ENCODE results near the gene HADHA. TPM values are rescaled to one million over a fixed set of nuclear protein-coding genes. Genes with fewer than 3 reads are reported as not detected.
A peak's percentile ranks its signal among the peaks of the same experiment; 100 is the strongest.

HADHA gene
- total and polyA plus RNA-seq, 11 donors = 202 to 786 (median 360) TPM

GRCh38 chr2:26179446-26179913 is 65.0 kb downstream of the HADHA start:
- ATAC-seq (peak in 1 of 4 donors; percentile 73), DNase-seq (peak in 1 of 5 donors; percentile 21)
- H3K9me3 ChIP-seq = no peaks in the 10 kb centered on the region
- no peaks in the 10 kb centered on the region for H3K36me3 ChIP-seq
- intact Hi-C loops (cut with DNase I) = no loop called here
- WGBS, 4 donors = 16 to 27% (median 20%) methylated on average over 4 to 12 of the region's 12 CpGs
- peak overlapping the region; percentile 23 to 70 (median 58) for H3K4me3 ChIP-seq
- H3K27ac ChIP-seq = no peak overlapping the region
- H3K27me3 ChIP-seq = peaks cover 0 to 13% (median 4%) of the 10 kb centered on the region in 9 donors
- no peak for TF ChIP-seq POLR2A (IDR thresholded peaks at IDR 0.05)
- TF ChIP-seq, protein P1, sequence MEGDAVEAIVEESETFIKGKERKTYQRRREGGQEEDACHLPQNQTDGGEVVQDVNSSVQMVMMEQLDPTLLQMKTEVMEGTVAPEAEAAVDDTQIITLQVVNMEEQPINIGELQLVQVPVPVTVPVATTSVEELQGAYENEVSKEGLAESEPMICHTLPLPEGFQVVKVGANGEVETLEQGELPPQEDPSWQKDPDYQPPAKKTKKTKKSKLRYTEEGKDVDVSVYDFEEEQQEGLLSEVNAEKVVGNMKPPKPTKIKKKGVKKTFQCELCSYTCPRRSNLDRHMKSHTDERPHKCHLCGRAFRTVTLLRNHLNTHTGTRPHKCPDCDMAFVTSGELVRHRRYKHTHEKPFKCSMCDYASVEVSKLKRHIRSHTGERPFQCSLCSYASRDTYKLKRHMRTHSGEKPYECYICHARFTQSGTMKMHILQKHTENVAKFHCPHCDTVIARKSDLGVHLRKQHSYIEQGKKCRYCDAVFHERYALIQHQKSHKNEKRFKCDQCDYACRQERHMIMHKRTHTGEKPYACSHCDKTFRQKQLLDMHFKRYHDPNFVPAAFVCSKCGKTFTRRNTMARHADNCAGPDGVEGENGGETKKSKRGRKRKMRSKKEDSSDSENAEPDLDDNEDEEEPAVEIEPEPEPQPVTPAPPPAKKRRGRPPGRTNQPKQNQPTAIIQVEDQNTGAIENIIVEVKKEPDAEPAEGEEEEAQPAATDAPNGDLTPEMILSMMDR (IDR thresholded peaks at IDR 0.05) = no peak
- H3K4me1 ChIP-seq = peaks cover 0 to 21% (median 8%) of the 10 kb centered on the region in 12 donors

DNA sequence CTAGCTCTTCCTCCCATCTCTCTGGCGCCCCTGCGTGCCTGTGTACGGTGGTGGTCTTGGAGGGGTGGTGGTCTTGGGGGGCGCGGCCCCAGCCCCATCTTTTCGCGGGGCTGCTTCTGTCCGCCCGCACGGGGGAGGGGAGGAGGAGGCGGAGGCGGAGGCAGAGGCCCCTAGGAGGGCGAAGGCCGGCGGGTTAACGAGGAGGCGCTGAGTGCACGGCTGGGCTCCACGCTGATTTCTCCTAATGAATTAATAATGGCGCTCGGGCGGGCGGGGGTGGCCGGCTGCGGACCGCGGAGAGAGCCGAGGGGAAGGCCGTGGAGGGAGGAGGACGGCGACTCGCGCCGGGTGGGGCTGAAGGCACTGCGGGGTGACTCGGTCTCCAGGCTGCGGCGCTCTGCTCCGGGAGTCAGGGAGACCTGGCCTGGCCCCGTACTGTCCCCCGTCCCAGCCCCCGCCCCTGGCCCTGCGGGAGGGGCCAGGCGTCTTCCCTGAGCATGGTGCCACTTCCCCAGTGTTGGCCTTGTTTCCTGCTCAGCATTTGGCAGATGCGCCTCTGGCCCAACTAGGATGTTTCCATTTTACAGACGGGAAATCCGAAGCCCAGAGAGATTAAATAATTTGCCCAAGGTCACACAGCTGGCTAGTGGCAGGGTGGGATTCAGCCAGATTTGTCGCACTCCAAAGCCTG is 65.5 kb downstream of the HADHA start:
- H3K27ac ChIP-seq = no peak overlapping the region
- H3K4me1 ChIP-seq = peaks cover 0 to 19% (median 8%) of the 10 kb centered on the region in 12 donors
- TF ChIP-seq, protein P1 (IDR thresholded peaks at IDR 0.05) = peak in 1 of 12 donors; percentile 8
- no peak for TF ChIP-seq POLR2A (IDR thresholded peaks at IDR 0.05)
- intact Hi-C loops (cut with DNase I) = no loop called here
- H3K27me3 ChIP-seq = peaks cover 0 to 19% (median 10%) of the 10 kb centered on the region in 9 donors
- H3K9me3 ChIP-seq = no peaks in the 10 kb centered on the region
- ATAC-seq = peak; percentile 25 to 57 (median 42)
- H3K36me3 ChIP-seq = no peaks in the 10 kb centered on the region
- H3K4me3 ChIP-seq = peak overlapping the region; percentile 23 to 70 (median 58)
- 1 to 8% (median 2%) methylated on average over 15 to 48 of the region's 48 CpGs for WGBS, 4 donors
- peak in 2 of 5 donors; percentile 31 to 71 for DNase-seq

GRCh38 chr2:26178246-26178645 is 66.2 kb downstream of the HADHA start:
- TF ChIP-seq, protein P1 (IDR thresholded peaks at IDR 0.05) = no peak
- no peak for TF ChIP-seq POLR2A (IDR thresholded peaks at IDR 0.05)
- peak overlapping the region in 10 of 12 donors; percentile 53 to 70 (median 58) for H3K4me3 ChIP-seq
- intact Hi-C loops (cut with DNase I) = no loop called here
- peaks cover 6 to 26% (median 16%) of the 10 kb centered on the region in 9 donors for H3K27me3 ChIP-seq
- H3K9me3 ChIP-seq = no peaks in the 10 kb centered on the region
- 96 to 99% (median 97%) methylated on average over 3 of the region's 3 CpGs for WGBS, 4 donors
- H3K4me1 ChIP-seq = peaks cover 2 to 25% (median 10%) of the 10 kb centered on the region in 12 donors
- no peak overlapping the region for H3K27ac ChIP-seq
- DNase-seq (no peak), ATAC-seq (no peak)
- no peaks in the 10 kb centered on the region for H3K36me3 ChIP-seq

DNA sequence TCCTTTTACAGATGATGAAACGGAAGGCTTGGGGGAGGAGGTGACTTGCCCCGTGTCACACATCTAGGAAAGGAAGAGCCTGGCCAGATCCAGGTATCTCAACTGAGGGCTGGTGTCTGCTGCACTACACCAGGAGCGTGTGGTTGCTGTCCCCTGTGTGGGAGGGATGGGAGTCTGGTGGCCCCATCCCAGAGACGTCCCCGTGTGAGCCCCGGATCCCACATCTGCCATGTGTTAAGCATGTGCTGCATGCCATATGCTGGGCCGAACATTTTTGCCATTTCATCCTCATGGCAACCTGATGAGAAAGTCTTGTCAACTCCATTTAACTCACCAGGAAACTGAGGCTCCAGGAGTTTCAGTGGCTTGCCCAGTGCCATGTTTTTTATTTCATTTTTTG is 67.3 kb downstream of the HADHA start:
- Histone ChIP-seq H3K9me3 (no peaks in the 10 kb centered on the region), H3K4me1 (peaks cover 3 to 33% (median 12%) of the 10 kb centered on the region in 12 donors), H3K36me3 (no peaks in the 10 kb centered on the region), H3K27ac (no peak overlapping the region), H3K27me3 (peaks cover 8 to 34% (median 21%) of the 10 kb centered on the region in 9 donors), H3K4me3 (no peak overlapping the region)
- DNase-seq = peak in 2 of 5 donors; percentile 15 to 25
- 91 to 95% (median 95%) methylated on average over 7 of the region's 7 CpGs for WGBS, 4 donors
- TF ChIP-seq, protein P1 (IDR thresholded peaks at IDR 0.05) = no peak
- TF ChIP-seq POLR2A (IDR thresholded peaks at IDR 0.05) = no peak
- no peak for ATAC-seq
- intact Hi-C loops (cut with DNase I) = no loop called here

Data from heart left ventricle (tissue), 16 donors.